SKM-1 (cell line): ENCODE data around the gene UROC1.

ENCODE experiments used
- DNase-seq: peaks from one replicate; lab custom pipeline; 2025; ENCODE audit not compliant: unreplicated experiment; lab: John Stamatoyannopoulos, UW

Gene UROC1

DNA sequence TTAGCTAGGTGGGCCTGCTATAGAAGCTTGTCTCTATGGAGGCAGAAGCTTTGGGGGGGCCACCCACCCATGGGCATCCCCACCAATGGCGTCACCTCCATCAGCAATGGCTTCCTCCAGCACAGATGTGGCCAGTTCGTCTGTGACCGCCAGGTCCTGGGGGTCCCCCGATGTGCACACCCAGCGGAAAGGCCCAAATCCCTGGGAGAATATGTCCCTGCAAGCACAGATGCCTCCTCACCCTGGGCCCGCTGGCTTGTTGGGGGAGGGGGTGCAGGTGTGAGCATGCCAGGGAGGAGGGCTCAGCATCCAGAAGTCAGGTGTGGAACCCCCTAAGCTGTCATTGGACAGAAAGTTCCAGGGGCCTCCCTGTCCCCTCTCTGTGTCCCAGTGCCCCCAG lies 19.6 kb downstream of the UROC1 start:
- DNase-seq, result no peak

DNA sequence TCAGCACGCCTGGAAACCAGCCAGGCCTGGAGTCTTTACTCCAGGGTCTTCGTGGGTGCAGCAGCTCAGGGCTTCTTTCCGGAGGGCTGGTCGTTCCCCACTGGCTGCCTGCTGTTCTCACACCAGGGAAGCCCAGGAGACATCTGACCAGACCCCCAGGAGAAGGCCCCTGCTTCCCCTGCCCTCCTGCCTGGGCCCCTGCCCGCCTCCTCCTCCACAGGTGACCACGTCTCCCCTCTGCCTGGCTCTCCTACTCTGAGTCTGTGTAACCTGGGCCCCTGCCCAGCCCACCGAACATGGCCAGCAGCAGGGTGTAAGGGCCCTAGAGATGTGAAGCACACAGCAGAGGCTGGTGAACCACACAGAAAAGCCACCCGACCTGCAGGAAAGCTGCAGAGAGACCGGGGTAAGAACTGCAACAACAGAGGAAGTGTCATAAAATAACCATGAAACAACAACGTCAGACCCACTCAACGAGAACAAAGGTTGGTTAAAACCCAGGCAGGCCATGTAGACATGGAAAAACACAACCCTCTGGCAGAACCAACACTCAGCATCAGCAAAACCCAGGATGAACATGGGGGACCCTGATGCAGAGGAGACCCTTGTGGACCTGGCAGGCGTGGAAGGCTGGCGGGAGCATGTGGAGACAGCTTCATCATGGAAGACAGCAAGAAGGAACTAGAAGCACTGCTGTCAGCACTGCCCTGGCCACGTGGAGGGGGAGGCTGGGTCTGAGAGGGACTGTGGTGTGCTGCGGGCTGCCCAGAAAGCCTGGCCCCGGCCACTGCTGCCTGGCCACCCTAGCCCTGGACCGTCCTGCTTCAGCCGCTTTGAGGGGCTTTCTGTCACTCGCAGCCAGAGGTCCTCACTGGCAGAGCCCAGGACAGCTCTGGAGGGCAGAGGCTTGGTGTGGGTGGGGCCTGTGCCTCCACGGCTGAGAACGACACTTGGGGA lies 20.4 kb downstream of the UROC1 start:
- DNase-seq, result peak; percentile 42

DNA sequence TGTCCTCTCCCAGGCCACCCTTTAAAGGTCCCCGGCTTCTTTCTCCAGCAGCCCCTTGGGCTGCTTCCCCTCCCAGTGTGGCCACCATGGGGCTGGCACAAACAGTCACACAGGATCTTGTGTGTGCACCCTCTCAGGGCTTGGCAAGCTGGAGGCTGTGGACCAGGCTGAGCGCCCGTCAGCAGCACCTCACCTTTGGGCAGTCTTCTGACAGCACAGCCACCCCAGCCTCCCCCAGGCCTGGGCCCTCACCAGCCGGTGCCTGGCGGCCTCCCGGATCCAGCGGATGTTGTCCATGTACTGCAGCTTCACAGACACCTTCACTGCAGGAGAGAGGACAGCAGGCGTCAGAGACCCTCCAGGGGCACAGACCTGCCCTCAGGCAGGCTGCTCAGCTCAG lies 21.8 kb downstream of the UROC1 start:
- no peak for DNase-seq

DNA sequence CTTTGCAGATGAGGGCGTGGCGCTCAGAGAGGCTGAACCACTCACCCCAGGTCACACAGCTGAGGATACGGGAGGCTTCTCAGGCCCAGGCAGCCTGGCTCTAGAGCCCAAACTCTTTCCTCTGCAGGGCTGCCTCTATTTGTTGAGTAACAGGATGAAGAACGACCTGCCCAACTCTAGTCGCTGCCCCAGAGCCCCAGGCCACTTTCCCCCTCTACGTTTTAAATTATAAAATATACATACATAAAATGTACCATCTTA lies 22.7 kb downstream of the UROC1 start:
- no peak for DNase-seq

DNA sequence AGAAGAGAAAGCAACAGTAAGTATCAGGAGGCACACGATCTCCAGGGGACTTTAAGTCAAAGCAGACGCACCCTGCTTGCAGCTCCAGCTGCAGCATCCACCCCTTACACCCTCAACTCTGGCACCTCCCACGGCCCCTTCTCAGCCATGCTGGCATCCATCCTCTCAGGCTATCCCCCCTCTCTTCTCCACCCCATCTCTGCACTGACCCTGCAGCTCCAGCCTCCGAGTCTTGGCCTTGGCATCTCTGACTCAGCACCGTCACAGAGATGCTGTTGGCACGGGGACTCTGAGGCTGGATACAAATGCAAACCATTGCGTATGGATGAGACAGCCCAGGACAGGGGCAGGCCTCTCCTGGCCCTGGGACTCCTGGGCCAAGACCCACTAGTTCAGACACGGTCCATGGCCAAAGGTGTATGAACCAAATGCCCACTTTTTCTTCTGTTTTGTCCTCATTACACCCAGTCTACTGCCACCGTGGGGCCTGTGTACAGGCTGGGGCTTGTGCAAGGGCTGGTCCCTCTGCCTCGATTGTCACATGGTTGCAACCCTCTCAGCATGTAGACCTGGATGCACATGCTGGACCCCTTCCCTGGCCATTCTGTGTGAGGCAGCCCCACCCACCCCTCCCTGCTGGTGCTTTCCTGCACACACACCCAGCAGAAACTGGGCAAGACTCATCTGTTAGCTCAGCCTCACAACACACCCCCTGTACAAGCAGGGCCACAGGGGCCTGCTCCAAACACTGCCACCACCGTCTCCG lies 23.2 kb downstream of the UROC1 start:
- DNase-seq, result no peak

DNA sequence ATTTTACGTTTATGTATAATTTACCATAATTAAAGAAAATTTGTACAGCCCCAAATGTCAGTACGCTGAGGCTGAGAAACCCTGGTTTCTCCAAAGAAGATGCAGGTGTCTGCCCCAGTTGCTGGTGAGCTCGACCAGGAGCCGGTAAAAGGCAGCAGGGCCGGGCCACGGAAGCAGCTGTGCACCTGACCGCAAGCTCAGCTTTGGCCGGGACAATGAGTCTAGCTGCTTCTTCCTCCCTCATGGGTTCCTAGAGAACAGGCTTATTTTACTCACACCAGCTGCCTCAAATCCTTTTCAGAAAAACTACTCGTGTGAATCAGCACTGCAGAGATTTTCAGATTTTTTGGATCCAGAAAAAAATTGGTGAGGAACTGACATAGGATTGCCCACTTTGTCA lies 23.8 kb downstream of the UROC1 start:
- DNase-seq, result no peak

DNA sequence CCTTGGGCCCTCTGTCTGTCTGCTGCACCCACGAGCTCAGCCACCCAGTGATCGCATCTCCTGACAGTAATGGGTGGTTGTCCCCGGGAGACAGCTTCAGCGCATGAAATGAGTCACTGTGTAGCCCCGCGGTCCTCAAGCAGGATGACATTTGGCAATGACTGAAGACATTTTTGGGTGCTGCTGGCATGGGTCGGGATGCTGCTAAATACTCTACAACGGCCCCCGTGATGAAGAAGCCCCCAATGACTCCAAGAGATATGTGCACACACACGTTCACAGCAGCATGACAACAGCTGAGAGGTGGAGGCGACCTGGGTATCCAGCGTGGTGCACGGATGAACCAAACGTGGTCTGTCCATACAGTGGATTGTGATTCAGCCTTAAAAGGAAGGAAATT lies 24.5 kb downstream of the UROC1 start:
- DNase-seq, result no peak

DNA sequence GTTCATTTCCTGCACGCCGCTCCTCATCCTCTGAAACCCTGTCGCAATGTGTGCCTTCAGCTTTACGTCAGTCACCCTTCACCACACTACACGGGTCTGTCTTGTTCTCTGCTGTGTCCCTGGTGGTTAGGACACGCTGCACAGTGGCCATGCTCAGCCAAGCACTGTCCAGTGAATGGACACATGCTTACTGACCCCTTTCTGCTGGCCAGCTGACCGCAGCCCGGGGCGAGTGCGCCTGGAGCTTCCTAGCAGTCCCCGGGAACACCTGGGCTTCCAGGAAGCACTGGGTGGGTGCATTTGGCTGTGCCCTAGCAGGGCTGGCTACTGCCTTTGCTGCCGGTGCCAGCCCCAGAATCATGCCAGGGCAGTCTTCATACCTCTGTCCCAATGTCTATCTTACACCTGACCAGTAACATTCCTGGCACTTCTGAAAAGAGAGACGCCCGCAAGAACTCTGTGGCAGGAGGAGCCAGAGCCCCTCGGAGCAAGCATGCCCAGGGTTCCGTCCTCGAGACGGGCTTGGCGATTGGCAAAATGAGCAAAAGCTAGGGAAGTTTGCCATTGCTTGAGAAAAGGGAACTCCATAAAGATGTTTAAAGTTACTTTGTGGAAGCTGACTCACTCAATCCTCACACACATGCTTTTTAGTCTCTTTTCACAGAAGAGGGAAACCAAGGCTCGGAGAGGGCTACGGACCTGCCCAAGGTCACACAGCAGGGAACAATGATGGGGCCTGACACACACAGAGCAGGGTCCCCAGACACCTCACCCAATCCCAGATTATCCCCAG lies 26.2 kb downstream of the UROC1 start:
- no peak for DNase-seq

DNA sequence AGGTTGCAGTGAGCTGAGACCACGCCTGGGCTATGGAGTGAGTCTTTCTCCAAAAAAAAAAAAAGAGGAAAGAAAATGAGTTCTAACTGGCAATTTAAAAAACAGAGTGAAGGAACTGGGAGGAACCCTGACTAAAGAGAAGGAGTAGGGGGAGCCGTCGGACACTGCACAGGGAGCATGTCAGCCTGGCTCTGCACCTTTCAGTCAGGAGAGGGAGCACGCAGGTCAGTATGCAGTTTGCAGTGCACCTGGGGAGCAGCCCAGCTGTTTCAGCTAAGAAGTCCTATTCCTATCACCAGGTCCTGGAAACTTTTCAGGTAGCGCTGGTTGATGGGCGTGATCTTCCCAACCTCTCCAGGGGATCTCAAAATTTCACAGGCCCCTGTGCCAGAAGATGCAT lies 27.0 kb downstream of the UROC1 start:
- no peak for DNase-seq

DNA sequence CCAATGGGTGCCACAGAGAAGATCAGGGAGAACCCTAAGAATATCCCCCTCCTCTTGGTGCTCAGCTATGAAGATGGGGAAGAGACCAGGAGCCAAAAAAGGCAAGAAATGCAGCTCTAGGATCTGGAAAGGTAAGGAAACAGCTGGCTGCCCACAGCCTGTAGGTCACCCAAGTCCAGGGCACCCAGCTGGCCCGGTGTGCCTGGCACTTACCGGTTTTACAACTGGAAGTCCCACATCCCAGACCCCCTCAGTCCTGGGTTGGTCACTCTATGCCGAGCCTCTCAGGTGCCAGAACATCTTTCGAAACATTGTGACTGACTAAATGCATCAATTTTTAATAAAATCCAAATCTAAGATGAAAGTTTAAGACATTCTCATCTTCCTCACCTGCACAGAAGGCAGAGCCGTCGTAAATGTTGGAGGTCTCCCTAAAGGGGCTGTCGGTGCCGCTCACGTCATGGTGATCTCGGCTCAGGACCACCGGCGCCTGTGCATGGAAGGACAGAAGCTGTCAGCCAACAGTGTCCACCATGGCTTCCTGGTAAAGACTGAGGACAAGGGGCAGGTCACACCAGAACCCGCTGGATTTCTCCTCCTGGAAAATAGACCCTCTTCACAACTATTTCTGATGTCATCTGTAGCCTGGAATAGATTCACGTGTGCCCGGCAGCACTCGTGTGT lies 28.5 kb downstream of the UROC1 start:
- no peak for DNase-seq

DNA sequence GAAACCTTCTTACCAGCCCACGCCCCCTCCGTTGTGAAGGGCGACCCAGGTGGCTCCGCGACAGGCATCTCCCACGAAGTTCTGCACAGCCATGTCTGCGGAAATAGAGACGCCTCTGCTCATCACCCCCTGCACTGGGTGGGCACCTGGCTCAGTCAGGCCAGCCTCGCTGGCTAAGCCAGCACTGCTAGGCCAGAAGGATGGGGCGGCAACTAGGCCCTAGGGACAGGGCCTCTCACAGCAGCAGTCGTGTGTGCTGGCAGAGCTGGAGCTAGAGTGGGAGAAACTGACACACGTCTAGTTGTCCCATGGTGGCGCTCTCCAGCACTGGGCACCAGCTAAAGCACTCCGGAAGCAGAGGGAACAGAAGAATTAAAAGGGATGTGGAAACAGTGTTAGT lies 29.4 kb downstream of the UROC1 start:
- DNase-seq, result no peak

DNA sequence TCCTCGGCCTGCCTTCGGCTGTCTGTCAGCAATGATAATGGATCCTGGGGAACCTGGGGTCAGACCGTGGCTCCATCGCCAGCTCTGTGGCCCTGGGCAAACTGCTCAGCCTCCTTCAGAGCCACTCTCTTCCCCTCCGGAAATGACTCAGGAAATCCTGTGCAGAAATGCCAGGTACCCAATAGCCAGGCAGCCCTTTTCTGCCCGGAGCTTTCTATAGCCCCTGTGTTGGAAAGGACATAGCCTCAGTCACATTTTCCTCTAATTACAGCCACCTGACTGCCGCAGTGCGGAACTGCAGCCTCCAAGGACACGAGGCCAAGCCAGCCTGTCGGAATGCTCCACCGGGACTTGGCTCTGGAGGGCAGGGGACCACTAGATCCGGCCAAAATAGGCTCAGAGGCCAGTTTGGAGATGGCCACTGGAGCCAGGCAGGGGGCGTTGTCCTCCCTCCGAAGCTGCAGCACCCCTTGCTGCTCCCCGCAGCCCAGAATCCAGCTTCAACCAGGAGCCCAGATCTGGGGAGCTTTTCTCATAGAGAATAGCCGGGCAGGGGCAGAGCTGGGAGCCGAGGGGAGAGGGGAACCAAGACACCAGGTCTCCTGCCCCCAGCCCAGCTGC lies 30.3 kb downstream of the UROC1 start:
- DNase-seq, result peak; percentile 20

DNA sequence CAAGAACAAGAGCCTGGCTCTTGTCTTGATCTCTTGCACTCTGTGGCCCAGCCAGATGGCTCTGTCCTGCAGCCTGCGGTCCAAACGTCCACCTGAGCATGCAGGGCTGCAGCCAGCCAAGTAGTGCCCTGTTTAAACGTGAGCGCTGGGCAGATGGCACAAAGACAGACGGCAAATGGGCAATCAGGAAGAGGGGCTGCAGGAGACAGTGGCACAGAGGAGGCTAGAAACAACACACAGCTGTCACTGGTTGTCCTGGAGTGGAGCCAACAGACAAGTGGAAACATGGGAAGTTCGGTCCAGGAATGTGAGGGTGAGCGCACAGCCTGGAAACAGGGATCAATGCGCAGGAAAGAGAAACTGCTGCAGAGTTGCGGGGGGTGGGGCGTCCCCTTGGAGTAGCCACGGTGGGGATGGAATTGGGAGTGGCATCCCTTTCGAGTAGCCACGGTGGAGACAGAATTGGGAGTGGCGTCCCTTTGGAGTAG lies 31.2 kb downstream of the UROC1 start:
- no peak for DNase-seq

DNA sequence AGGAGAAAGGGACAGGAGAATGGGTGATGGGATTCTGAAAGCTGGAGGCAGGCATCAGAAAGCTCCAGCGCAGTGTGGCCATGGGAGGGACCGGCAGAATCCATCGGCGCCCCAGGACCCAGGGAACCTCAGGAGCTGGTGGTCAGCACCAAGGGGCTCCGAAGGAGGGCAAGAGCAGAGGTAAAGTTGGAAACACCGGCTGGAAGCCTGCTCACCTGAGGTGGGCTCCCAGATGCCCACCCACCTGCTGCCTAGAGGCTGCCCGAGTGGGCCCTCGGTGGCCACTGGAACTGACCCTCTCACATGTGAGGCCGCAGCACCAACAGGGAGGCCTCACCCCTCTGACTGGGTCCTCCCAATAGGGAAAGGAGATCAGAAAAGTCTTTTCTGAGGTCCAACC lies 31.6 kb downstream of the UROC1 start:
- DNase-seq, result no peak

DNA sequence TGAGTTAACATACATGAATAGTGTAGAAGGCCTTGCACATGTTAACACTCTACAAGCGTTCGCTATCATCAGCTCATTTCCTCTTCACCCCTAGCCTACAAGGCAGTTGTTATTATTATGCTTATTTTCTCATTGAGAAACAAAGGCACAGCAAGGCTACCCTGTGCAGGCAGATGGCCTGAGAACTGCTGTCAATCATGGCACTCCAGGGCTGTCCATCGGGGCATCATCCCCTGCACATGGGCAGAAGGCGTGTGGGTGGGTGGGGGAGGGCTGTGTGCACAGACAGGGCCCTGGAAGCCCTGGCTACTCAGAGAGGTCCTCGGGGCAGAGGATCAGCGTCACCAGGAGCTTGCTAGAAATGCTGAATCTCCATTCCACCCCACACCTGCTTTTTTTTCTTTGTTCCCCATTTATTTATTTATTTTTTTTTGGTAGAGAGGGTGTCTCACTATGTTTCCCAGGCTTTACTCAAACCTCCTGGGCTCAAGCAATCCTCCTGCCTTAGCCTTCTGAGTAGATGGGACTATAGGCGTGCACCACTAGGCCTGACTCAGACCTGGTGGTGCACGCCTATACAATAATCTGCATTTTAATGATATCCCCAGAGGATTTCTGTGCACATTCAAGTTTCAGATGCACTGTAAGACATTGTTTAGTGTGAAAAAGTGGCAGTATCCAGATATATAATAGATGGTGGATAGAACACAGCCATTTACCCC lies 32.2 kb downstream of the UROC1 start:
- no peak for DNase-seq

DNA sequence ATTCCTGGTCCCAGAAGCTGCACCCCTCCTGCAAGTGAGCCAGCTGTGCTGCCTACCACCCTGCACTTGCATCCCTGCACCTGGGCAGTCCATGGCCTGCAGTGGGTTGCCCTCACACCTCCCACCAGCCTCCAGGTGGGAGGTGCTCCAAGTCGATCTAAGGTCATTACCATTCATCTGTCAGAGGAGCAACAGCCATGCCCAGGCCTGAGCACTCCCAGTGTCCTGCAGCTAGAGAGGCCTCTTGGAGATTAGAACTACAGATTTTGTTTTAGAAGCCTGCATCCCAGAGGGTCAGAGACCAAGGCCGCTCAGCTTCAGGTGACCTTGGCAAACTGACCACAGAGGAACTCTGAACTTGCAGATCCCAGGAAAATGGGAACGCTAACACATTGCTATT lies 32.9 kb downstream of the UROC1 start:
- no peak for DNase-seq

DNA sequence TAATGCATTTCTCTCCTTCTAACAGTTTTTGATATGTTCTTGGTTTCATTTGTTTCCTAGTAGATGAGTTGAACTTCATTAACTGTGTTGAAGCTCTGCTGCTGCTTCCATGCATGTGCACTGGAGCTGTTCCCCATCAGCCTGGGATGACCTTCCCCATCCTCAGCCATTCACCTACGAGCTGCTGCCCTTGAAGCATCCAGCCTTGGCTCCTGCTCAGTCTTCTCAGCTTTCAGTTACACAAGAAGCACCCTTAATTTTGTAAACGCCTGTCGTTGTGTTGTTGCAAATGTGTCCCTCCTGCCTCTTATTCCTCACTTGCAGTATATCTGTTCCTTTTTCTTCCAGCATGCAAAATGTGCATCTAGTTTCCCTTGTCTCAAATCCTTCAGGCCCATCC lies 33.4 kb downstream of the UROC1 start:
- DNase-seq, result no peak

DNA sequence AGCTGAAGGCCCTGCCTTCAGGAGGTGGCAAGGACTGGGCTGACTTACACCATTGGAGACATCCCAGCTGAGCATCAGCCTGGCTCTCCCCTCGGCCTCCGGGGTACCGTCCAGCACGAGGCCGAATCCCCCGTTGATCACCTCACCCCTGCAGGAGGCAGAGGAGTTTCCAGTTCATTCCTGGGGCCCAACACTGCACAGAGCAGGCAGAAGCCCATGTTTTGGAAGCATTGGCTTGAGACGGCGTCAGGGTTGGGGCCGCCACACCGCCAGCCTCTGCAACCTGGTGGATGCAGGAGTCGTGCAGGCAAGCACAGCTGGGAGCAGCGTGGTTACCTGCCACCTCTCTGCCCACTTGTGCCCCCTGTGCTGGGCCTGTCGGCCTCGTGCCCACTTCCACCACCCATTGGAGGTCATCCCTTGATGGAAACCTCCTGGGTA lies 34.2 kb downstream of the UROC1 start:
- DNase-seq, result no peak

DNA sequence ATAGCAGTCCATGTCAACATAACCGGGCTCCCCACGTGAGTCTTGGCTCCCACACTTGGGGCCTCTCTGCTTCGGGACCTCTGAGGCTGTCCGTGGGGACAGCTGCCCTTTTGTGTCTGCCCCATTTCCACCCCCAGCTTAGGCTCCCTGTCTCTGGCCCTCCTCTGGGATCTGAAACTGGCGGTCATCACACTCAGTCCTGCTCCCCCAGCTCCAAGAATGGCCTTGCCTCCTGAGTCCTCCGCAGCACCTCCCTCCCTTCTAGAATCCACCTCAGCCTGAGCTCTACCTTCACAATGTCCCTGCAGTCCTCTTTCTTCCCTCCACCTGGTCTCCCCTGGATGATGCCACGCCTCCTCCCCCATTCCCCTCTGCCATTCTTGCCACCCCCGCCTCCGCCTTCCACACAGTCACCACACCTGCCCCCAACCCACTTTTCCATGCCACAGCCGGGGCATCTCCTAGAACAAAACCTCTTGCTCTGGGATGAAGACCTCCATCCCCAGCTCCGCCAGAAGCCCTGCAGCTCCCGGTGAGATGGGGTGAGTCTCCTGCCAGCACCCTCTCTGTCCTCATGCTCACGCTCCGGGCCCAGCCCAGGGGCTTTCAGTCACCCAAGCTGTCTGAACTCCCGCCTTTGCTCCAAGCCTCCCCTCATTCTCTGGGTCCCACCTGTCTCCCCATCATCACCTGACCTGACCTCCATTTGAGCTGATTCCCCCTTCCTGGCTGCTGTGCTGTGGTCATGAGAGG lies 34.9 kb downstream of the UROC1 start:
- DNase-seq, result no peak
